Lower leg skin (tissue), 4 donors: ENCODE data around the gene GTF3A. TPM values are rescaled to one million over a fixed set of nuclear protein-coding genes. Genes with fewer than 3 reads are reported as not detected.

Experiments used
- DNase-seq, 2 donors: peaks; one replicate each; pipeline ENCODE4 v3.0.0-alpha.2; 2019; ENCODE audit warnings: low spot score in 2 of 2
- H3K4me3 ChIP-seq: fragments of 200-600 bp; sonication (generic); 2 replicates; pipeline ENCODE4 v1.5.1; 2017; ENCODE audit warnings: mild to moderate bottlenecking, low read depth; ENCODE audit not compliant: poor library complexity, severe bottlenecking
- POLR2A ChIP-seq, 2 donors: fragments of 450-650 bp; IDR thresholded peaks; one replicate each; pipeline ENCODE4 v1.6.1; 2016 to 2017; ENCODE audit warnings: antibody characterized with exemption in 2 of 2, mild to moderate bottlenecking in 1 of 2, moderate library complexity in 1 of 2
- WGBS, 2 donors: methylation state at CpG; one replicate each; pipeline ENCODE4 v1.1.5; 2018; 5-methylcytosine and 5-hydroxymethylcytosine counted together
- intact Hi-C: fragments of 100-400 bp; cut with DNase I; formaldehyde crosslinking; loops from one replicate; pipeline ENCODE4 v1.15.0; 2023; ENCODE audit warnings: low total_unique reads
- total RNA-seq, 4 donors: library from RNA; depleted of rRNA; stranded (reverse); fragments of >200 nt; gene quantifications; one replicate each; pipeline ENCODE4 v1.1.0, GENCODE V29; 2016
- TF ChIP-seq, protein P1 (sequence below), 3 donors: fragments of 450-650 bp; IDR thresholded peaks; one replicate each; pipeline ENCODE4 v1.5.1; 2016; ENCODE audit warnings: antibody characterized with exemption in 3 of 3, mild to moderate bottlenecking in 3 of 3, moderate library complexity in 2 of 3

GTF3A gene
- total RNA-seq, 4 donors from 2014 or later, result 96.6 to 162 (median 101) TPM

DNA sequence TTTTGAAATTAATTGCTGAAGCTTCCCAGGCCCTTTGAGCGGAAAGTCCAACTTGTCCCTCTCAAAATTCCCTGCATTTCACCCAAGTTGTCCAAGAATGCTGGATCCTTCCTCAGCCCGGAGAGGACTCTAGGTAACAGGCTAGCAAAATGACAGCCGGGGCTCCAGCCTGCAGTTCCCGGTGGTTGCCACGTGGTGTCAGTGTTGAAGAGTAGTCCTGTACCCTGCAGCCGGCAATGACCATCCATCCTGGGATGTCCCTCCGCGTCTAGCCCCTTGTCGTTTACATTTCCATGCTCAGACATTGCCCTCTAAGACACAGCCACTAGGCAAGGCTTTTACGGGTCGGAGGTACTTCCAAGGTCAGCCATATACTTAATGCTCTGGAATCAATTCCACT, 57.3 kb downstream of the GTF3A start:
- WGBS, 2 donors, result 27 to 32% methylated on average over 11 of the region's 11 CpGs
- no peak for DNase-seq
- H3K4me3 ChIP-seq, result no peak overlapping the region
- intact Hi-C loops, result no loop called here
- no peak for TF ChIP-seq POLR2A (IDR thresholded peaks at IDR 0.05)
- TF ChIP-seq, protein P1, sequence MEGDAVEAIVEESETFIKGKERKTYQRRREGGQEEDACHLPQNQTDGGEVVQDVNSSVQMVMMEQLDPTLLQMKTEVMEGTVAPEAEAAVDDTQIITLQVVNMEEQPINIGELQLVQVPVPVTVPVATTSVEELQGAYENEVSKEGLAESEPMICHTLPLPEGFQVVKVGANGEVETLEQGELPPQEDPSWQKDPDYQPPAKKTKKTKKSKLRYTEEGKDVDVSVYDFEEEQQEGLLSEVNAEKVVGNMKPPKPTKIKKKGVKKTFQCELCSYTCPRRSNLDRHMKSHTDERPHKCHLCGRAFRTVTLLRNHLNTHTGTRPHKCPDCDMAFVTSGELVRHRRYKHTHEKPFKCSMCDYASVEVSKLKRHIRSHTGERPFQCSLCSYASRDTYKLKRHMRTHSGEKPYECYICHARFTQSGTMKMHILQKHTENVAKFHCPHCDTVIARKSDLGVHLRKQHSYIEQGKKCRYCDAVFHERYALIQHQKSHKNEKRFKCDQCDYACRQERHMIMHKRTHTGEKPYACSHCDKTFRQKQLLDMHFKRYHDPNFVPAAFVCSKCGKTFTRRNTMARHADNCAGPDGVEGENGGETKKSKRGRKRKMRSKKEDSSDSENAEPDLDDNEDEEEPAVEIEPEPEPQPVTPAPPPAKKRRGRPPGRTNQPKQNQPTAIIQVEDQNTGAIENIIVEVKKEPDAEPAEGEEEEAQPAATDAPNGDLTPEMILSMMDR (IDR thresholded peaks at IDR 0.05), result no peak

DNA sequence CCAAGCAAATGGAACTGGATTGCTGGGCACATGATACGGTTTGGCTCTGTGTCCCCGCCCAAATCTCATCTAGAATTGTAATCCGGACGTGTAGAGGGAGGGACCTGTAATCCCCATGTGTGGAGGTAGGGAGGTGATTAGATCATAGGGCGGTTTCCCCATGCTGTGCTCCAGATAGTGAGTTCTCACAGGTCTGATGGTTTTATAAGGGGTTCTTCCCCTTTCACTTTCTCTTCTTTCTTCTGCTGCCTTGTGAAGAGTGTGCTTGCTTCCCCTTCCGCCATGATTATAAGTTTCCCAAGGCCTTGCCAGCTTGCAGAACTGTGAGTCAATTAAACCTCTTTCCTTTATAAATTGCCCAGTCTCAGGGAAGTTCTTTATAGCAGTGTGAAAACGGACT, 58.6 kb downstream of the GTF3A start:
- TF ChIP-seq, protein P1 (IDR thresholded peaks at IDR 0.05), result no peak
- no peak for TF ChIP-seq POLR2A (IDR thresholded peaks at IDR 0.05)
- peak in 1 of 2 donors; percentile 26 for DNase-seq
- 69 to 81% methylated on average over 7 of the region's 7 CpGs for WGBS, 2 donors
- intact Hi-C loops, result no loop called here
- H3K4me3 ChIP-seq, result no peak overlapping the region

DNA sequence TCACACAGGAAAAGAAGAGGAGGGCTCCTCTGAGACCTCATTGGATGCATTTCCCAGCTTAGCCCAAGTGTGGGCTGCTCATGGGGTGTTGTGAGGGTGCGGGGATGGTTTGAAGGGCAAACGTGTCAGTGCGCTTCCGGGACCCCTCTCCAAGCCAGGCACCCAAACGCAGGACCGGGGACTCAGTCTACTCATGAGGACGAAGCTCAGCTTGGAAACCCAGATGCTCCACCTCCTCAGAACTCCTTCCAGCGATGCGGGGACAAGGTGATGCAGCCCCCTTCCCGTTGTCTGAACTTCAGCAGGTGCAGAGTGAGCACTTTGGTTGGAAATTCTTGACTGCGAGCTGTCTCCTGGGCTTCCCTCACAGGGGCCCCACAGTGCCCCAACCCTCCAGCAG, 59.0 kb downstream of the GTF3A start:
- TF ChIP-seq, protein P1 (IDR thresholded peaks at IDR 0.05), result no peak
- no peak for TF ChIP-seq POLR2A (IDR thresholded peaks at IDR 0.05)
- no peak overlapping the region for H3K4me3 ChIP-seq
- peak in 1 of 2 donors; percentile 10 for DNase-seq
- WGBS, 2 donors, result 90 to 95% methylated on average over 11 of the region's 11 CpGs
- intact Hi-C loops, result no loop called here

Other genes starting within 250 kb of the GTF3A start
- gene RPL21, start 173.1 kb upstream of the GTF3A start, total RNA-seq, result 1,000 to 10,000 TPM in 3 of 4 donors, 100 to 1,000 TPM in 1; 584 to 1,176 (median 1,101) TPM
- 10 to 100 TPM in 3 of 4 donors, 1 to 10 TPM in 1; 9.5 to 24.0 (median 18.1) TPM for gene RASL11A, start 153.8 kb upstream of the GTF3A start, total RNA-seq
- gene MTIF3, start 25.9 kb downstream of the GTF3A start, total RNA-seq, result 10 to 100 TPM; 46.1 to 98.1 (median 70.8) TPM
- gene LNX2, start 195.9 kb downstream of the GTF3A start, total RNA-seq, result 10 to 100 TPM; 15.8 to 18.2 (median 17.0) TPM
- gene POLR1D, start 197.3 kb downstream of the GTF3A start, total RNA-seq, result 100 to 1,000 TPM; 130 to 280 (median 214) TPM